SJSA1 (cell line): ENCODE results near the gene CYP2U1. TPM values are rescaled to one million over a fixed set of nuclear protein-coding genes. Genes with fewer than 3 reads are reported as not detected.
A peak's percentile ranks its signal among the peaks of the same experiment; 100 is the strongest.

Experiments used
- DNase-seq, 2 experiments: peaks; one replicate each; pipeline ENCODE4 v3.0.0-alpha.2; 2015 to 2020; ENCODE audit warnings: low spot score in 2 of 2, low read depth in 1 of 2
- H3K27ac ChIP-seq: fragments of 250-450 bp; sonication (Bioruptor Pico); 2 replicates; pipeline ENCODE4 v1.5.1; 2020; ENCODE audit warnings: mild to moderate bottlenecking, moderate library complexity
- H3K27me3 ChIP-seq: fragments of 250-450 bp; sonication (Bioruptor Pico); replicated peaks from 2 replicates; pipeline ENCODE4 v1.5.1; 2020; ENCODE audit warnings: mild to moderate bottlenecking, moderate library complexity
- H3K36me3 ChIP-seq: fragments of 250-450 bp; sonication (Bioruptor Pico); 2 replicates; pipeline ENCODE4 v1.5.1; 2020; ENCODE audit warnings: mild to moderate bottlenecking
- H3K4me1 ChIP-seq: fragments of 250-450 bp; sonication (Bioruptor Pico); replicated peaks from 2 replicates; pipeline ENCODE4 v1.6.1; 2021; ENCODE audit warnings: mild to moderate bottlenecking
- H3K4me3 ChIP-seq: fragments of 250-450 bp; sonication (Bioruptor Pico); 2 replicates; pipeline ENCODE4 v1.5.1; 2020; ENCODE audit warnings: mild to moderate bottlenecking
- H3K9me3 ChIP-seq: fragments of 250-450 bp; sonication (Bioruptor Pico); replicated peaks from 2 replicates; pipeline ENCODE4 v1.5.1; 2020; ENCODE audit warnings: mild to moderate bottlenecking
- total RNA-seq: library from RNA; depleted of rRNA; stranded (reverse); fragments of >200 nt; shearing (Covaris generic); gene quantifications from 2 replicates; pipeline ENCODE4 v1.2.3, GENCODE V29; 2014; rRNA removed

The CYP2U1 gene
- total RNA-seq, result 9.3 and 10.4 TPM in 2 replicates

GRCh38 chr4:107930821-107931774, at the start of gene CYP2U1:
Gene CYP2U1 (plus strand): TSS chr4:107931549. CDS start chr4:107931644, 95 bp downstream.
- Histone ChIP-seq H3K36me3 (no peaks in the 10 kb centered on the region), H3K4me3 (peak within 1 kb of the TSS; percentile 69), H3K9me3 (0 out of 2 replicates have a peak, but pooled peaks cover 3% of the 10 kb centered on the region), H3K27ac (peak within 1 kb of the TSS; percentile 20), H3K27me3 (no peaks in the 10 kb centered on the region), H3K4me1 (peaks cover 14% of the 10 kb centered on the region)
- peak; percentile 82 to 84 for DNase-seq

- H3K4me1 ChIP-seq, result no peaks in the 10 kb centered on the region
- no peaks in the 10 kb centered on the region for H3K36me3 ChIP-seq
- no peaks in the 10 kb centered on the region for H3K27me3 ChIP-seq
- no peak overlapping the region for H3K27ac ChIP-seq
- H3K9me3 ChIP-seq, result peaks cover 2% of the 10 kb centered on the region
- no peak overlapping the region for H3K4me3 ChIP-seq
- DNase-seq, result no peak
Measured at GRCh38 chr4:107885865-107886264, 45.5 kb upstream of the CYP2U1 start.

- no peak overlapping the region for H3K27ac ChIP-seq
- no peaks in the 10 kb centered on the region for H3K27me3 ChIP-seq
- H3K4me1 ChIP-seq, result no peaks in the 10 kb centered on the region
- DNase-seq, result no peak
- no peak overlapping the region for H3K4me3 ChIP-seq
- no peaks in the 10 kb centered on the region for H3K36me3 ChIP-seq
- peaks cover 2% of the 10 kb centered on the region for H3K9me3 ChIP-seq
Measured at GRCh38 chr4:107888237-107888636, 43.1 kb upstream of the CYP2U1 start.

GRCh38 chr4:107890779-107891178, 40.6 kb upstream of the CYP2U1 start:
- Histone ChIP-seq H3K36me3 (no peaks in the 10 kb centered on the region), H3K4me3 (no peak overlapping the region), H3K9me3 (peaks cover 2% of the 10 kb centered on the region), H3K27me3 (no peaks in the 10 kb centered on the region), H3K27ac (no peak overlapping the region), H3K4me1 (peaks cover 10% of the 10 kb centered on the region)
- no peak for DNase-seq

- H3K36me3 ChIP-seq, result no peaks in the 10 kb centered on the region
- H3K9me3 ChIP-seq, result peaks cover 2% of the 10 kb centered on the region
- no peak for DNase-seq
- no peak overlapping the region for H3K4me3 ChIP-seq
- peaks cover 12% of the 10 kb centered on the region for H3K4me1 ChIP-seq
- H3K27me3 ChIP-seq, result no peaks in the 10 kb centered on the region
- H3K27ac ChIP-seq, result no peak overlapping the region
Measured at GRCh38 chr4:107891299-107891698, 40.0 kb upstream of the CYP2U1 start.

- Histone ChIP-seq H3K36me3 (no peaks in the 10 kb centered on the region), H3K27me3 (no peaks in the 10 kb centered on the region), H3K4me3 (no peak overlapping the region), H3K27ac (no peak overlapping the region), H3K4me1 (peaks cover 19% of the 10 kb centered on the region), H3K9me3 (no peaks in the 10 kb centered on the region)
- no peak for DNase-seq
Measured at GRCh38 chr4:107893171-107894137, 37.9 kb upstream of the CYP2U1 start.

- no peak for DNase-seq
- H3K4me3 ChIP-seq, result no peak overlapping the region
- H3K27ac ChIP-seq, result no peak overlapping the region
- H3K4me1 ChIP-seq, result peaks cover 19% of the 10 kb centered on the region
- no peaks in the 10 kb centered on the region for H3K27me3 ChIP-seq
- H3K9me3 ChIP-seq, result no peaks in the 10 kb centered on the region
- H3K36me3 ChIP-seq, result no peaks in the 10 kb centered on the region
Measured at GRCh38 chr4:107894138-107894603, 37.2 kb upstream of the CYP2U1 start.

GRCh38 chr4:107896158-107896645, 35.1 kb upstream of the CYP2U1 start:
- Histone ChIP-seq H3K36me3 (no peaks in the 10 kb centered on the region), H3K4me1 (peaks cover 19% of the 10 kb centered on the region), H3K27me3 (no peaks in the 10 kb centered on the region), H3K27ac (peak overlapping the region; percentile 11), H3K4me3 (no peak overlapping the region), H3K9me3 (no peaks in the 10 kb centered on the region)
- DNase-seq, result peak; percentile 73 to 94

GRCh38 chr4:107896646-107897045, 34.7 kb upstream of the CYP2U1 start:
- peak overlapping the region; percentile 11 for H3K27ac ChIP-seq
- no peaks in the 10 kb centered on the region for H3K27me3 ChIP-seq
- no peak overlapping the region for H3K4me3 ChIP-seq
- H3K4me1 ChIP-seq, result peaks cover 19% of the 10 kb centered on the region
- H3K36me3 ChIP-seq, result no peaks in the 10 kb centered on the region
- no peaks in the 10 kb centered on the region for H3K9me3 ChIP-seq
- no peak for DNase-seq

- no peak for DNase-seq
Measured at GRCh38 chr4:107897823-107898222, 33.5 kb upstream of the CYP2U1 start.

GRCh38 chr4:107900067-107900466, 31.3 kb upstream of the CYP2U1 start:
- no peak overlapping the region for H3K4me3 ChIP-seq
- H3K36me3 ChIP-seq, result no peaks in the 10 kb centered on the region
- H3K4me1 ChIP-seq, result peaks cover 16% of the 10 kb centered on the region
- H3K27me3 ChIP-seq, result no peaks in the 10 kb centered on the region
- H3K27ac ChIP-seq, result no peak overlapping the region
- no peaks in the 10 kb centered on the region for H3K9me3 ChIP-seq
- no peak for DNase-seq

More at GRCh38 chr4:107897823-107898222, 33.5 kb upstream of the CYP2U1 start:
- Histone ChIP-seq H3K4me1 (peaks cover 19% of the 10 kb centered on the region), H3K27ac (no peak overlapping the region), H3K9me3 (no peaks in the 10 kb centered on the region), H3K36me3 (no peaks in the 10 kb centered on the region), H3K4me3 (no peak overlapping the region), H3K27me3 (no peaks in the 10 kb centered on the region)

- Histone ChIP-seq H3K36me3 (no peaks in the 10 kb centered on the region), H3K27me3 (no peaks in the 10 kb centered on the region), H3K4me3 (no peak overlapping the region), H3K9me3 (no peaks in the 10 kb centered on the region), H3K4me1 (peaks cover 11% of the 10 kb centered on the region), H3K27ac (no peak overlapping the region)
- DNase-seq, result no peak
Measured at GRCh38 chr4:107900508-107900907, 30.8 kb upstream of the CYP2U1 start.

GRCh38 chr4:107901213-107901934, 30.0 kb upstream of the CYP2U1 start:
- Histone ChIP-seq H3K4me1 (peaks cover 7% of the 10 kb centered on the region), H3K9me3 (no peaks in the 10 kb centered on the region), H3K4me3 (no peak overlapping the region), H3K36me3 (no peaks in the 10 kb centered on the region), H3K27ac (no peak overlapping the region), H3K27me3 (no peaks in the 10 kb centered on the region)
- DNase-seq, result no peak
